IMR-90 (cell line): Measurements from ENCODE around the gene B4GALNT2. TPM values are rescaled to one million over a fixed set of nuclear protein-coding genes. Genes with fewer than 3 reads are reported as not detected.

Experiments used
- ATAC-seq: fragments of 200-7000 bp; cut with Tn5 transposase; 2 replicates; pipeline ENCODE4 v1.9.1; 2020; ENCODE audit warnings: low read depth, mild to moderate bottlenecking, moderate library complexity
- BruUV-seq: library from RNA; stranded (reverse); fragments of 400-500 nt; replicated peaks from 2 replicates; lab custom pipeline; 2021; lab: Mats Ljungman, UMichigan
- CTCF ChIA-PET: fragments of 300-600 bp; formaldehyde crosslinking; extraction: SDS; loops from one replicate; lab custom pipeline; 2021; ENCODE audit warnings: antibody characterized with exemption; lab: Yijun Ruan, JAX
- POLR2A ChIA-PET: fragments of 300-600 bp; sonication (Branson Sonifier 250); formaldehyde crosslinking; loops from one replicate; lab custom pipeline; 2022; ENCODE audit warnings: antibody characterized with exemption; ENCODE audit not compliant: unreplicated experiment; lab: Charles Lee
- DNase-seq: peaks from one replicate; pipeline ENCODE4 v3.0.0; 2013
- H2AFZ ChIP-seq: replicated peaks from 2 replicates; pipeline ENCODE3; 2013; ENCODE audit warnings: low read length, mild to moderate bottlenecking; ENCODE audit not compliant: poor library complexity
- H2AK5ac ChIP-seq: 2 replicates; pipeline ENCODE4 v1.6.1; 2013; ENCODE audit warnings: low read depth, low read length, inconsistent platforms
- H2AK9ac ChIP-seq: replicated peaks from 2 replicates; pipeline ENCODE3; 2013; ENCODE audit warnings: mild to moderate bottlenecking, low read depth, low read length, moderate library complexity; ENCODE audit not compliant: poor library complexity
- H2BK120ac ChIP-seq: 2 replicates; pipeline ENCODE4 v1.6.1; 2013; ENCODE audit warnings: low read depth, low read length, inconsistent platforms
- H2BK15ac ChIP-seq: 3 replicates; pipeline ENCODE4 v1.6.1; 2013; ENCODE audit warnings: low read depth, low read length, inconsistent platforms
- H2BK20ac ChIP-seq: 2 replicates; pipeline ENCODE4 v1.6.1; 2013; ENCODE audit warnings: low read depth, mild to moderate bottlenecking, inconsistent platforms, low read length, moderate library complexity
- H2BK5ac ChIP-seq: 2 replicates; pipeline ENCODE4 v1.6.1; 2013; ENCODE audit warnings: mild to moderate bottlenecking, low read depth, low read length, inconsistent platforms; ENCODE audit not compliant: poor library complexity, severe bottlenecking
- H3K14ac ChIP-seq: replicated peaks from 2 replicates; pipeline ENCODE4 v1.6.1; 2013; ENCODE audit warnings: low read depth, low read length, inconsistent platforms
- H3K18ac ChIP-seq: 2 replicates; pipeline ENCODE4 v1.6.1; 2013; ENCODE audit warnings: low read depth, low read length, control low read depth
- H3K23ac ChIP-seq: 2 replicates; pipeline ENCODE4 v1.6.1; 2013; ENCODE audit warnings: low read depth, low read length, inconsistent platforms
- H3K27ac ChIP-seq: 2 replicates; pipeline ENCODE4 v1.5.1; 2013; ENCODE audit warnings: mild to moderate bottlenecking, control low read depth, low read length; ENCODE audit not compliant: insufficient read depth
- H3K27me3 ChIP-seq: 2 replicates; pipeline ENCODE4 v1.6.1; 2013; ENCODE audit warnings: low read length; ENCODE audit not compliant: control insufficient read depth, insufficient read depth
- H3K36me3 ChIP-seq: 2 replicates; pipeline ENCODE4 v1.6.1; 2013; ENCODE audit warnings: low read length, mixed read lengths; ENCODE audit not compliant: control insufficient read depth, insufficient read depth
- H3K4ac ChIP-seq: 2 replicates; pipeline ENCODE4 v1.6.1; 2013; ENCODE audit warnings: low read depth, low read length, inconsistent platforms
- H3K4me1 ChIP-seq: 2 replicates; pipeline ENCODE4 v1.6.1; 2013; ENCODE audit warnings: low read length, mixed read lengths; ENCODE audit not compliant: control insufficient read depth, insufficient read depth
- H3K4me2 ChIP-seq: 2 replicates; pipeline ENCODE4 v1.6.1; 2013; ENCODE audit warnings: low read depth, mild to moderate bottlenecking, control low read depth, low read length, moderate library complexity
- H3K4me3 ChIP-seq: 2 replicates; pipeline ENCODE4 v1.5.1; 2013; ENCODE audit warnings: low read depth, mild to moderate bottlenecking, control low read depth, low read length, moderate library complexity; ENCODE audit not compliant: insufficient read depth
- H3K56ac ChIP-seq: 2 replicates; pipeline ENCODE4 v1.6.1; 2013; ENCODE audit warnings: low read length, inconsistent platforms; ENCODE audit not compliant: insufficient read depth; ENCODE audit errors: extremely low read depth
- H3K79me1 ChIP-seq, 2 experiments: 2 replicates each; pipeline ENCODE4 v1.6.1; 2013; ENCODE audit warnings: low read length in 2 of 2, inconsistent platforms in 1 of 2, low read depth in 1 of 2
- H3K9ac ChIP-seq: 2 replicates; pipeline ENCODE4 v1.6.1; 2013; ENCODE audit warnings: low read depth, low read length, control low read depth
- H3K9me1 ChIP-seq: 2 replicates; pipeline ENCODE4 v1.6.1; 2013; ENCODE audit warnings: low read length, inconsistent platforms; ENCODE audit not compliant: insufficient read depth
- H3K9me3 ChIP-seq: 2 replicates; pipeline ENCODE4 v1.6.1; 2013; ENCODE audit warnings: low read length; ENCODE audit not compliant: control insufficient read depth, insufficient read depth
- H4K20me1 ChIP-seq: 2 replicates; pipeline ENCODE4 v1.6.1; 2013; ENCODE audit warnings: low read length, inconsistent platforms; ENCODE audit not compliant: insufficient read depth
- H4K5ac ChIP-seq: 2 replicates; pipeline ENCODE4 v1.6.1; 2013; ENCODE audit warnings: mild to moderate bottlenecking, low read depth, low read length, control low read depth
- H4K8ac ChIP-seq, 2 experiments: 2 replicates each; pipeline ENCODE4 v1.6.1; 2013; ENCODE audit warnings: low read depth in 2 of 2, low read length in 2 of 2, control low read depth in 1 of 2, inconsistent platforms in 1 of 2
- H4K91ac ChIP-seq: 2 replicates; pipeline ENCODE4 v1.6.1; 2013; ENCODE audit warnings: low read depth, low read length, inconsistent platforms; ENCODE audit not compliant: insufficient read depth
- BHLHE40 ChIP-seq: fragments of 150-350 bp; IDR thresholded peaks from 2 replicates; pipeline ENCODE4 v1.6.1; 2016; ENCODE audit warnings: mild to moderate bottlenecking, low read depth, low read length
- CEBPB ChIP-seq: IDR thresholded peaks from 2 replicates; pipeline ENCODE4 v1.6.1; 2012; ENCODE audit warnings: low read depth, low read length, improper control_type of control experiment
- CHD1 ChIP-seq: IDR thresholded peaks from 2 replicates; pipeline ENCODE4 v1.6.1; 2012; ENCODE audit warnings: low read depth, low read length, improper control_type of control experiment
- CTCF ChIP-seq: conservative IDR thresholded peaks from 2 replicates; pipeline ENCODE4 v1.5.1; 2012; ENCODE audit warnings: mild to moderate bottlenecking, low read depth, low read length, improper control_type of control experiment
- ELK1 ChIP-seq: fragments of 150-350 bp; IDR thresholded peaks from 2 replicates; pipeline ENCODE4 v1.6.1; 2016; ENCODE audit warnings: low read depth, mild to moderate bottlenecking, low read length, moderate library complexity, borderline replicate concordance
- MAZ ChIP-seq: IDR thresholded peaks from 2 replicates; pipeline ENCODE4 v1.6.1; 2012; ENCODE audit warnings: low read depth, mild to moderate bottlenecking, low read length, improper control_type of control experiment, moderate library complexity, borderline replicate concordance
- NFE2L2 ChIP-seq: fragments of 150-350 bp; IDR thresholded peaks from 2 replicates; pipeline ENCODE4 v1.6.1; 2016; ENCODE audit warnings: low read depth, mild to moderate bottlenecking, low read length
- RAD21 ChIP-seq: IDR thresholded peaks from 2 replicates; pipeline ENCODE4 v1.6.1; 2012; ENCODE audit warnings: low read length, improper control_type of control experiment
- RCOR1 ChIP-seq: IDR thresholded peaks from 2 replicates; pipeline ENCODE4 v1.6.1; 2012; ENCODE audit warnings: mild to moderate bottlenecking, low read length, improper control_type of control experiment; ENCODE audit not compliant: insufficient replicate concordance
- RFX5 ChIP-seq: IDR thresholded peaks from 2 replicates; pipeline ENCODE4 v1.8.0; 2012; ENCODE audit warnings: low read depth, mild to moderate bottlenecking, low read length, moderate library complexity
- SMC3 ChIP-seq: fragments of 150-350 bp; IDR thresholded peaks from 2 replicates; pipeline ENCODE4 v1.6.1; 2016; ENCODE audit warnings: low read depth, mild to moderate bottlenecking, antibody characterized with exemption, low read length, moderate library complexity
- WGBS, 2 experiments: methylation state at CpG; one replicate each; pipeline versions ENCODE4 v1.1.5 to v1.1.7; 2013; ENCODE audit warnings: missing lambda C conversion rate in 2 of 2; ENCODE audit not compliant: insufficient read length in 1 of 2; ENCODE audit errors: extremely low coverage in 2 of 2; 5-methylcytosine and 5-hydroxymethylcytosine counted together
- dilution Hi-C: fragments of 300-500 bp; cut with HindIII; formaldehyde crosslinking; loops from one replicate; pipeline ENCODE4 v1.14.3; 2018; ENCODE audit warnings: low sequenced_read_pairs; ENCODE audit not compliant: unreplicated experiment
- in situ Hi-C: fragments of 300-500 bp; cut with MboI; formaldehyde crosslinking; loops from 3 replicates; pipeline ENCODE4 v1.14.3; 2019; ENCODE audit warnings: low sequenced_read_pairs, inconsistent platforms, mixed read lengths
- intact Hi-C: fragments of 100-400 bp; cut with micrococcal nuclease; formaldehyde crosslinking; loops from 2 replicates; pipeline ENCODE4 v1.10.0; 2022
- polyA plus RNA-seq, 3 experiments: library from polyadenylated mRNA; depleted of rRNA; stranded (reverse); fragments of >200 nt; gene quantifications; 2 replicates each; pipeline ENCODE4 v1.2.3, GENCODE V29; 2012; ENCODE audit warnings: low replicate concordance in 1 of 3
- total RNA-seq: library from RNA; depleted of rRNA; stranded (reverse); fragments of >200 nt; gene quantifications from 2 replicates; pipeline ENCODE4 v1.2.3, GENCODE V29; 2012

Gene B4GALNT2
- total and polyA plus RNA-seq, 2 of the 4 experiments (the other 2 are of a cell fraction), result not detected

- TF ChIP-seq RFX5, result no peak
Observed at GRCh38 chr17:49217651-49218413, 85.3 kb downstream of the B4GALNT2 start (continued).

GRCh38 chr17:49218941-49219913, 86.7 kb downstream of the B4GALNT2 start:
- Histone ChIP-seq H4K91ac (no peak overlapping the region), H3K14ac (no peak overlapping the region), H3K27me3 (peaks cover 23% of the 10 kb centered on the region), H2BK20ac (no peak overlapping the region), H3K18ac (no peak overlapping the region), H3K79me1 (no peaks in the 10 kb centered on the region), H2AFZ (no peak overlapping the region), H3K4me1 (no peaks in the 10 kb centered on the region), H4K20me1 (no peaks in the 10 kb centered on the region), H3K9me3 (no peaks in the 10 kb centered on the region), H3K4me2 (no peak overlapping the region), H4K5ac (no peak overlapping the region), H3K4ac (no peak overlapping the region), H2BK15ac (no peak overlapping the region), H3K4me3 (no peak overlapping the region), H3K23ac (no peak overlapping the region), H2BK5ac (no peak overlapping the region), H3K36me3 (no peaks in the 10 kb centered on the region), H3K56ac (no peak overlapping the region), H3K27ac (no peak overlapping the region), H4K8ac (no peak overlapping the region), H3K9ac (no peak overlapping the region), H2AK9ac (no peak overlapping the region), H2AK5ac (no peak overlapping the region), H3K9me1 (no peaks in the 10 kb centered on the region), H2BK120ac (no peak overlapping the region)
- 66% methylated on average over 11 of the region's 37 CpGs; no CpG with 5 or more reads in 1 of the 2 experiments for WGBS, 2 experiments
- in situ Hi-C loops (no loop called here), intact Hi-C loops (no loop called here), dilution Hi-C loops (no loop called here)
- no peak for DNase-seq
- CTCF ChIA-PET, result interaction anchor here (0.6 kb wide), 1 partner anchor 335 kb away, joined by 3 read pairs; no protein-coding TSS in a partner anchor
- TF ChIP-seq CEBPB, result no peak
- TF ChIP-seq MAZ, result no peak
- TF ChIP-seq SMC3, result no peak
- TF ChIP-seq RAD21, result no peak
- TF ChIP-seq ELK1, result no peak
- no peak for TF ChIP-seq CHD1
- TF ChIP-seq RFX5, result no peak
- TF ChIP-seq BHLHE40, result no peak
- TF ChIP-seq NFE2L2, result no peak
- TF ChIP-seq CTCF, result no peak
- no peak for TF ChIP-seq RCOR1
- no peak for ATAC-seq
- no TSS peak for BruUV-seq
- POLR2A ChIA-PET, result no interaction called here
